GM12864 (cell line): ENCODE measurements around the gene ZBTB21.
A peak's percentile ranks its signal among the peaks of the same experiment; 100 is the strongest.

Experiments used
- DNase-seq: peaks from one replicate; pipeline ENCODE4 v3.0.0-alpha.2; 2011; ENCODE audit warnings: low read depth
- H3K4me3 ChIP-seq: 2 replicates; pipeline ENCODE4 v1.5.1; 2011; ENCODE audit warnings: mild to moderate bottlenecking, low read depth, low read length, control low read depth
- CTCF ChIP-seq: IDR thresholded peaks from 2 replicates; pipeline ENCODE4 v1.5.1; 2011; ENCODE audit warnings: low read depth, mild to moderate bottlenecking, moderate library complexity, low read length, control low read depth, inconsistent platforms; ENCODE audit errors: missing control alignments

ZBTB21 gene

DNA sequence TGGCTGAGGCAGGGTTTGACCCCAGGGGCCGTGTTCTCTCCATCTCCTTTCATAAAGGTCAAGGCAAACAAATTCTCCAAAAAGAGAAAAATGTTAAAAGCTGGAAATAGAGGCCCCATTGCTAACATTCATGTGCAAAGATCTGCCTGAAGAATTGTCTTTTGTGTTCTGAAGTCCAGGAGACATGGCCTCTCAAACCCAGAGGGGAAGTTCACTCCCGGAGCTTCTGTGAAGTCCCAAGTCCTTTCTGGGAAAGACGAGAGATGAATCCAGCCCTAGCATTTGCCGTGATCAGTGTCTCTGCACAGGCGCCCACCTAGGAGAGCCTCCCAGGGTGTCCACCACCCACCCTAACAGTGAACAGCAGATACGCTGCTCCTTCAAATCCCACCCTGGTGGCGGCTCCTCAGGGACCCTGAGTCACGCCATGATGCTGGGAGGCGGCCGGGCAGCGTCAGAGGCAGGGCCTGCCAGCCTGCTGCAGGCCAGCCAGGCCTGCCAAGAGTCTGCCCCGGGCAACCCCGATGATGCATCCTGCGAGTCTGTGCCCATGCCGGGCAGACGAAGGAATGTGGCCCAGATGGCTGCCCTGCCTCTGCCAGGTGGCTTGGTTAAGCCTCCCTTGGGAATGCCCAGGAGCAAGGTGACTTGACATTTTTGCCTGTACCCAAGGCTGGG lies 51.1 kb downstream of the ZBTB21 start:
- DNase-seq, result no peak
- no peak for TF ChIP-seq CTCF
- H3K4me3 ChIP-seq, result no peak overlapping the region

DNA sequence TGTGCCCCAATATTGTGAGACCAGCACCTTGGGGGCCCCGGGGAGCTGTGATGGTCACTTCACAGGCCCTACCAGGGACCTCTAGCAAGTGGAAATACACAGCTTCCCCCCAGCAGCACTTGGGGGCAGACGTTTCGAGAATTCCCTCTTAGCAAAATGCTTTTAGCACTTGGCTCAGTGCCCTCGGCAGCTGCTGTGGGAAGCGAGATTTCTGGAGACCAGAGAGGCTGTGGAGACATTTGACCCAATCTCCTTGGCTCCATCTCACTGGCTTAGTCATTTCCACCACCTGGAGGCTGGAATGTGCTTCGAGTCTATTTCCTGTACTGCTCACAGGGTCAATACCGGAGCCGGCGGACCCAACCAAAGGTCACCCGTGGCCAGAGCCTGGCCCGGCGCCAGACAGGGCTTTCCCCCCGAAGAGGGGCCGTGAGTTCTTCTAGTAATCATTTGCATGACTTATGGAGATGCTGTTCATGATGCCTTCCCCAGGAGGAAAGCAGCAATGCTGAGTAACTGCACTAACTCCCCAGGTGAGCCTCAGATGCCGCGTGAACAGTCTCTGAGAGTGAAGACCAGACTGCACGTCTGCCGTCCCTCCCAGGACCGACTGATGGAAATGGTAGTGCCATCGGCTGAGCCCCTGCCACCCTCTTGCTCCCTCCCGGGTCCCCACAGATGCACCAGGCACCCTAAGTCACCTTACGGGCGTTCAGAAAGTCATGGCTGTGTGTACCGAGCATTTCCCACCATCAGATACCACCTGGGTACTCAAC lies 52.0 kb downstream of the ZBTB21 start:
- TF ChIP-seq CTCF, result no peak
- no peak for DNase-seq
- no peak overlapping the region for H3K4me3 ChIP-seq

GRCh38 chr21:41956926-41957729 lies 53.0 kb downstream of the ZBTB21 start:
- DNase-seq, result no peak
- H3K4me3 ChIP-seq, result no peak overlapping the region
- no peak for TF ChIP-seq CTCF

DNA sequence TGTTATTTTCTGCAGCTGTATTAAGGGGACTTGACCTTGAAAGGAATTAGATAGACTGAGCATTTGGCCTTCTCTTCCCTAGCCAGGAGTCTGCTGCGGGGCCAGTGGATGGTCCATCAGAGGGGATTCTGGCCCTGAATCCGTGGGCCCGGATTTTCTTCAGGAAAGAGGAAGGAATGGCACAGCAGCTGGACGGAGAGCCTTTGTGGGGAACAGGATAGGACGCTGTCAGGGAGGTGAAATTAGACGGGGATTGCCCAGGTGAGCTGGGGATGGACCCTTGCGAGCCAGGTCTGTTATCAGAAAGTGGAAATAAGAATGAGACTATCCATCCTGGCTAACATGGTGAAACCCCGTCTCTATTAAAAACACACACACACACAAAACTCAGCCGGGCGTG lies 54.6 kb downstream of the ZBTB21 start:
- H3K4me3 ChIP-seq, result peak overlapping the region; percentile 10; the same call in 1 of the 2 replicates
- no peak for DNase-seq
- TF ChIP-seq CTCF, result no peak

- no peak for TF ChIP-seq CTCF
- H3K4me3 ChIP-seq, result no peak overlapping the region; the same call in 1 of the 2 replicates
- no peak for DNase-seq
These were observed 55.3 kb downstream of the ZBTB21 start for GRCh38 chr21:41954654-41955499.
